NCI-H128 (cell line): ENCODE measurements around the gene EVA1B.

Source experiments
- DNase-seq: peaks from one replicate; lab custom pipeline; 2025; ENCODE audit not compliant: unreplicated experiment; lab: John Stamatoyannopoulos, UW

The EVA1B gene, protein sequence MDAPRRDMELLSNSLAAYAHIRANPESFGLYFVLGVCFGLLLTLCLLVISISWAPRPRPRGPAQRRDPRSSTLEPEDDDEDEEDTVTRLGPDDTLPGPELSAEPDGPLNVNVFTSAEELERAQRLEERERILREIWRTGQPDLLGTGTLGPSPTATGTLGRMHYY

DNA sequence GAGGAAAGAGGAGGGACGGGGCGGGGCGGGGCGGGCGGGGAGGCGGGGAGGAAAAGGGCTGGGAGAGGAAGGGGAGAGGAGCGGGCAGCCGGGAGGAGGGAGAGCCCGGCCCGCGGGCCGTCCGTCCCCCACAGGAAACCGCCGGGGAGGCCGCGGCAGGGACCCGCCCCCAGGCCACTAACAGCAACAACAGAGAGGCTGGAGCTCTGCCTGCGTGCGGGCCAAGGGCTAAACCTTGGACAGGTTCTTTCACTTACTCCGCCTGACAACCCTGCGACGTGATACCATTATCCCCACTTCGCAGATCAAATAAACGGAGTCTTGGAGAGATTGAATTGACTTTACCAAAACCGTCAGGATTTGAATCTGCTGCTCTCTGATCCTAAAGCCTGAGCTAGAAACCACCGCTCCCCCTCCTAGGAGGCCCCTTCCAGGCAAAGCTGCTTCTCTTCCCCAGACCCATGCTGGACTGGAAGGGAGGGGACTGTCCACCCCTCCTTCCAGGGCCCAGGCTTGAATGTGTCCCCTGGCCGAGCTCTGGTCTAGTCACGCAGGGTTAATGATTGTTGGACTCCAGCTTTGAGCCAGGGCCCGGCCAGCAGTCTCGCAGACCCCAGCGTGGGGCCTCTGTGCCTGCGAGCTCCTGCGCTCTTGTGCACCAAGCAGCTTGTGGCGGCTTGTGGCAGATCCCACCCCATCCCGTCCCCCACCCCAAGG is at the start of gene EVA1B:
EVA1B (minus strand) TSS at position 10 of the 717 bp plus-strand sequence. CDS start 608 bp downstream, outside the sequence.
- no peak for DNase-seq

DNA sequence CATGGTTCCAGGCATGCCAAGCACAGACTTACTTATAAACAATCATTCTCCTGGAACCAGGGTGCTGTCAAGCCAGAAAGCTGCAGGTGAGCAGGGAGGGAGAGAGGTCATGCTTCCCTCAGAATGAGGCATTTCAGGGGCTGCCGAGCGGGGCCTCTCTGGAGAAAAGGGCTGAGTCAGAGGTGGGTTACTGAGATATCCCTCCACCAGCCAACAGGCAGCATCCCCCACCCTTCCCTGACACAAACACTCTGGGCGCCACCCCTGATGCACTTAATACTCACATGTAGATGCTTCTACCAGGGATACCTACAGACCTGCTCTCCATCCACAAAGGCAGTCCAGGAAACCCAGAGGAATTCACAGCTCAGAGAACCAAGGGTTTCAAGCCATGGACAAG is 49.2 kb upstream of the EVA1B start:
- no peak for DNase-seq

DNA sequence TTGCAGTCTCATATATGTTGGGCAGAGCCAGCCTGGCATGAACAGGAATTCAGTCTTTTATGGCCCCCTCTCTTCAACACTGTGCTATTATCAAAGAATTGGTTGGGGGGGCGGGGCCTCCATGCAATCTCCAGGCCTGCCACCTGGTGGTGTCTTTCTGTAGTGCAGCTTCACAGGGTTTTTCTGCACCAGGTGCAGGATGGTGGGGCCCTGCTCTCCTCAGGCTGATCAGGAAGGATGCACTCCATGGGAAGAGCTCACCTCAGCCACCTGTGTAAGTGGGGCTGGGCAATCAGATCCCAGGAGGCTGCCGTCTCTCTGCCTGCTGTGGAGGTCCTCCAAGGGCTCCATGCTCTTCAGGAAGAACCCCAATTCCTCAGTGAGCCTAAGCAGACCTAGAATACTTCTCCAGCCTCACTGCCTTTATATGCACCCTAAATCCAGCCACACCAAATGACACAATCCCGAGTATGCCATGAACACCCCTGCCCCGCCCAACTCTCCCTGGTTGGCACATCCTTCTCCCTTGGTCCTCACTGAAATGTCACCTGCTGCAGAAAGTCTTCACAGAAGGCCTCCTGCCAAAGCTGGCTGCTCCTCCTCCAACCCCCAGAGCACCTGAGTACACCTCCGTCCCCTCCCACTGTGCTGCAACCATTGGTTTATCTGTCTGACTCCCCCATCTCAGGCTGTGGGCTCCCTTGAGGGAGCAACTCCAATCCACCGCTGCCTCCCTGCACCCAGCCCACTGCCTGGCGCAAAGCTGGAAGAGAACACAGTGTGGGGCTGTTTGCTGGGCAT is 45.8 kb upstream of the EVA1B start:
- peak; percentile 82 for DNase-seq

DNA sequence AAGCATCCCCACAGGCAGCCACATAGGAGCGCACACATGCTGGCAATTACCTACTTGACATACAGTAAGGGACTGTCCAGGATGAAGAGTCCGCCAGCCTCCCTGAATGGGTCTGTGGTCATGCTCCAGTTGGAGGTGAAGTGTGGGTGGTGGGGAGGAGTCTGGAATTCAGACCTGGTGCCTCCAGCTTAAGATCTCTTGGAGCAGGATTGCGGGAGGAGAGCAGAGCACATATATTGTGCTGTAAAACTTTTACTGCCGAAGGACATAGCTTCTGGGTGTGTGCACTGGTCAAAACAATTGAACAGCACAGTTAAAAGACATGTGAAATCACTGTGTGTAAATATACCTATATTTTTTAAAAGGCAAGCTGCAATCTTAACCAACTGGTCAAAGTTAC is 44.4 kb upstream of the EVA1B start:
- no peak for DNase-seq

DNA sequence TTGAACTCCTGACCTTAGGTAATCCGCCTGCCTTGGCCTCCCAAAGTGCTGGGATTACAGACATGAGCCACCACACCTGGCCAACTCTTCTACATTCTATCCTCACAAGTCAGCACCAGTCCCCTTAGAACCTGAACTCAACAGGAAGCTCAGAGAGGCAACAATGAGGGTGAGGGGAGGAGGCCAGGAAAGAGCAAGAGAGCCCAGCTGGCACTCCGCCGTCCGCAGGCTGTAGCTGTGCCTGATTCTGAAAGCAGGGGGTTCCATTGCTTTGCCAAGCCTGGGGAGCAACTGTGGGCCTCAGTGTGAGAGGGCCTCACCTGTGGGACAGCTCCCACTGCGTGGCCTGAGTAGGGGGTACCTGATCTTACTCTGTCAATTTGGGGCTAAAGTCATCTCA is 43.6 kb upstream of the EVA1B start:
- DNase-seq = no peak

DNA sequence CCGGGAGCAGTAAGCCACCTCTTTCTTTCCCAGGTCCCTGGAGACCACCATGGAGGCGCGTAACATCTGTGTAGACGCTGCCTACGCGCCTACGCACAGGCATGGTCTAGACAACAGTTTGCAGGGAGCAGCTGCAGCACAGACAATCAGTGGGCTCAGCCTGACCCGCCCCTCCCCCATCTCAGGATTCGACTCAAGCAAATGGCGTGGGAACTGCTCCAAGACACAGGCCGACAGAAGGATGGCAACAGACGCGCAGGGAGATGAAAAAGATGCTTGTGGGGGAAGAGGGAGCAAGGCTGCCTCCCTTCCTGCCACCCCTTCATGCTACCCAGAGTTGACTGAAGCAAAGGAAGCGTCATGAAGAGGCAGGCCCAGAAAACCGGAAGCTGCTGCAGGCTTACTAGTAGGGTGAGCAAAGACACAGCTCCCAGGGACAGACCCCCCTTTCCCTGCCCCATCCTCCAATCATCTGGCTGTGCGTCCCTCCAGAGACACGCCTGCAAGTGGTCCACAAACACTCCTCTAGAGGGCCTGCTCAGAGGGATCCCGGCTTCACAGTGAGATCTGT is 42.7 kb upstream of the EVA1B start:
- no peak for DNase-seq

DNA sequence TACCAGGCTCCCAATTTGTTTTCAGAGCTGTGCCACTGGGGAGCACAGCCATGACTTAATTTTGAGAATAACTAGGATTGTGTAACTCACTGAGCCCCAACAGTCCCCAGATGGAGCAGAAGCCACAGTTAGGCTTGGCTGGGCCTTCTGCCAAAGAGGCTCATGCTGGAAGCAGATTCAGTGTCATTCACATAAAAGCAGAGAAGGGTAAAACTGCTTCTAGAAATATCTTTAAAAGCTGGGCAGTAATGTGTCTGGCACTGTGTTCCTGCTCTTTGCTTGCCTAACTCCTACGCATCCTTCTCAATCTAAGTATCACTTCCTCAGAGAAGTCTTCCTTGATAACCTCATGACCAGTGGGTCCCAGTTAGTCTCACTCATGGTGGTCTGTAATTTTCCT is 41.9 kb upstream of the EVA1B start:
- no peak for DNase-seq

DNA sequence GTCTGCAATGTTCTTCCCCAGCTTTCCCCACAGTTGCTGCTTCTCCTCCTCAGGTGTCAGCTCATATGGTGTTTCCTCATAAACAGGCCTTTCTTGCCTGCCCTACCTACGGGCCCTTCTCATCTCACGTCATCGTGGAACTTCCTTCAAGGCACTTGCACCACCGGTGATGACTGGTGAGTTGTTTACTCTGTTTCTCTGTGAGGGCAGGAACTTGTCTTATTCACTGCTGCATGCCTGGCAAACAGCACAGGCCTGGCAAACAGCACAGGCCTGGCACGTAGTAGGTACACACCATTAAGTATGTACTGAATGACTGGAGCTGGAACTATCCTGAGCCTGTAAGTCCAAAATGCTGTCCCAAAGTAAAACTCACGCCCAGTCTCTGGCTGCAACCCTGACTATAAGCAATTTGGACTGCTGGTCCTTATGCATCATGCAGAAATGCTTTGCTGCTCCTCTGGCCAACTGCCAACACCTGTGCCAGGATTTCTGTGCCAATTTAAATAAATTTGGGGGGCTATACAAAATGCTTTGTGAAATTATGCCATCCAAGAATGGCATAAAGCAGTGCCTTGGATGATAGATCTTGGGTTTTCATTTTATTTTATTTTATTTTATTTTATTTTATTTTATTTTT is 36.6 kb upstream of the EVA1B start:
- DNase-seq = no peak

DNA sequence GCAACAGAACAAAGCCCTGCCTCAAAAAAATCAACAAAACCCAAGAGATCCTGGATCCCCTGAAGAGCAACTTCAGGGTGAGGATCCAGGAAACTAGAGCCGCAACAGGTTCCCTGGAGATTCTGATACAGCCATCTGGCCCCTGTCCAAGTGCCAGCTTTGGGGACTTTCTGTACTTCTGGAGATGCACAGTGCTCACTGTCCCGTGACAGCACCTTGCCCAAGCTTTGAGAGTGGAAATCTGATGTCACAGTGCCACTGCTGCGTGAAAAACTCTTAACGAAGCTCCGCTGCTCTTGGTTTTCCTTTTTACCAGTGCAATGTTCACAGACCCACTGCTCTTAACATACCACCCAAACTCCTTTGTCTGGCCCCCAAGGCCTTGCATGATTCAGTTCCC is 35.9 kb upstream of the EVA1B start:
- no peak for DNase-seq

DNA sequence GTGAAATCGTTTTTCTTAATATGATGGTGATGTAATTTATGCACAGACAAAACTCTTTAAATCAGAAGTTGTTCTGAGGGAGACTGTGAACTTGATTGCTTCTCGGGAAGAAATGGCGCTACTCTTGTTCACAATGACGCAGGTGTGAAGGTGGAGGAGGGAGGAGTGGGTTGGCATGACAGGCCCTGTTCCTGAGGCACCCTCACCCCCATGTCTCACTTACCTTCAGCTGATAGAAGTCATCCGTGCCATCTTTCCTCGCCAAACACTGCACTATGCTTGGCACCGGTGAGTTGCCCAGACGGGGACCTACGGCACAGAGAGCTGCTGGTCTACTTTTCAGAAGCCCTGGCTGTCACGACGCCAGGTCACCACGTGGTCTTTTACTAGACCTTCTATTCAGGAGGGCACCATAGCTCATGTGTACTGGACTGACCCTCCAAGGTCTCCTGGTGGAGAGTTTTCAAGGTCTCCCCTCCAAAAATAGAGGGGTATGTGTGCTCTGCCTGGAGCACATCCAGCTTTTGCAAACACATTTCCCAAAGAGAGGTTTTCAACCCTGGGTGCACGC is 35.2 kb upstream of the EVA1B start:
- no peak for DNase-seq

DNA sequence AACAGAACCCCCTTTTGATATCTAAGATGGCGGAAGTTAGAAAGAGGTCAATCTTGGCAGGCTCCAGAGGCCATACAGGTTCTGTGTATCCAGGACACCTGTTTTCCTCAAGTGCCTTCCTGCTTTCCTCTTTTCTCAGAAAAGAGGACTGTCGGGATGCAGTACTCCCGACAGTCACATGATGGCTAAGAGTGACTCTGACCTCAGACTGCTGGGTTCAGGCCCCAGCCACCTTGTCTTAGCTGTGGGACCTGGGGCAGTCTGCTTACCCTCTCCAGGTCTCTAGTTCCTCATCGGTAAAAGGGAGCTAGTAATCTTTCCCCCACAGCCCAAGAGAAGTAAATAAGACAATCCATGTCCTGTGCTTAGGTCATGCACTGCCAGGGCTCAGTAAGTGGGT is 32.4 kb upstream of the EVA1B start:
- no peak for DNase-seq

DNA sequence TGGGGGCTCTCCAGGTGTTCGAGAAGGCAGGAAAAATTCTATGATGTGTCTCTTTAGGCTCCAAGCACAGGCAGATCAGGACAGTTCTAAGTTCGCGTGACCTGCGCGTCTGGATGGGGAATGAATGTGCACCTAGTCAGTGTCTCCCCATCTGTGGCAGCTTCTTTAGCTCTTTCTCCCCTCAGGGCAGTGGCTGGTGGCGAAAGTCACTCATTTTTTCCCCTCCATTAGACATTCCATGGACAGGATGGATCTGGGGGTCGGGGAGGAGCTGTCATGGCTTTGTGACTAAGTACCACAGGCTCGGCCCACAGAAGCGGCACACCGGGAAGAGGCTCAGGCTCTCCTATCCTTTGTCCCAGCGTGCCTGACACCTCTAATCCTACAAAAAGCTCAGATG is 31.0 kb upstream of the EVA1B start:
- DNase-seq = no peak

DNA sequence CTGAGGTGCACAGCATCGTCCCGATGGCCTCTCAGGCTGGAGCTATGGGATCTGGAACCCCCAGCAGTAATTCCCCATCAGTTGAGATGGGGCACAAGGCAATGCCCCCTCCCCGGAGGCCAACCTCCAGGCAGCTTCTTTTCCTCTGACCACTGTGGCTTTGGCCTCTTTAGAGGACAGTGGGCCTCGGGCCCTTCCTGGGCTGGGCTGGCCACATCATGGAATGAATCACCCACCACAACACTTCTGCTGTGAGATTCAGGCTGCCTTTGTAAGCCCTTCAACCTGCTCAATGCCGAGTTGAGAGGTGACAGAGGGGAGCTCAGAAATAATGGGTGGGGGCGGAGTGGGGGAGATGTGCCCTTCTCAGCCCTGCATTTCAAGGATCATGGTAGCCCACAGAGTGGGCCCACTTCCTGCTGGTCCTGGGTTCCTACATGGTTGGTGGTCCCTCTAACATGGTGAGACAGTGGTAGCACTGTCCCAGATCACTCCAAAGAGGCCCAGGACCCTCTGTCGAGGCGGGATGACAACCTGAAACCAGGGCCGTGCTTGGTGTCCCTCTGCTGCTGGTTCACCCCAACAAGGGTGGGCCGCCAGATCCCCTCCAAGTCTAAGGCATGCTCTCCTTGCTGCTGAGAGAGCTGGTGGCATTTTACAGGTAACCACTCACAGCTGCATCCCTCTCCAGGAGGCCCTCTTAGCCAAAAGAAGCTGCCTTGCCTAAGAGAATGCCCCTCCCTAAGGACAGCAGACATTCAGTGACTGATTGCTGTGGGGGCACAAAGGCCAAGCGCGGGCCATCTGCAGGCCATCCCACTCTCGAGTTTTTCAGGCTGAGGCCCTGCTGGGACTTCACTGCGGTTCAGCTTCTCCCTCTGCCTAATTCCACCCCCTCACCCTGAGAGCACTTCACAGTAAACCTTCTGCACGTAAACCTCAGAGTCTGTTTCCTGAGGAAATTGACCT is 29.7 kb upstream of the EVA1B start:
- DNase-seq = no peak

DNA sequence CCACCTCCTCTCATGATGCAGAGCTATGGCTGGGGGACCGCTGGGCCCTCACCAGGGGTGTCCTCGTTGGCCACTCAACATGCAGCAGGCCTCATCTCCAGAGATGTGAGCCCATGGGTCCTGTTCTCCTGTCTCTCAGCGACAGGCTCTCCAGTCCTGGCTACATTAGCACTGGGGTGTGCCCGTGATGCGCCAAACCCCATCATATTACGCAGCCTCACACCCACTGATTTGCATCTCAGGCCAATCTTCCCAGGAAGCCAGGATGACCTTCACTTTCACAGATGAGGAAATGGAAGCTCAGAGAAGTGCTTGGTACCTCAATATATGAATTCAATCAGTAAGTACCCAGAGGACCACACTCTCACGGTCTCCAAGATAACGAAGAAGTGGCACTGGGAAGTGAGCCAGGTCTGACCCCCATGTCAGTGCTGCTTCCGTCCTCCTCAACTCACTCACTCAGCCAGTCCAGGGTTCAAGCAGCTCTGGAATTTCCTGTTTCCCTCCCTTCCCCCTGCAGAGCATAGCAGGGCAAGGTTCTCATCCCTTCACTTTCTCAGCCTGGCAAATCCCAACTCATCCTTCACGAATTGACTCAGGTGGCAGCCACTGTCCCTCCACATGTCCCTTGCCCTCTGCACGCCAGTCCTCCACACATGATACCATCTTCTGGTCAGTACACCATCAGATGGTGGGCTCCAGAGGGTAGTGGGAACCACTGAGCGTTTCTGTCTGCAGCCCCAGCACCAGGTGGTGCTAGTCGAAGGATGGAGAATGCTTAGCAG is 28.9 kb upstream of the EVA1B start:
- DNase-seq = no peak

DNA sequence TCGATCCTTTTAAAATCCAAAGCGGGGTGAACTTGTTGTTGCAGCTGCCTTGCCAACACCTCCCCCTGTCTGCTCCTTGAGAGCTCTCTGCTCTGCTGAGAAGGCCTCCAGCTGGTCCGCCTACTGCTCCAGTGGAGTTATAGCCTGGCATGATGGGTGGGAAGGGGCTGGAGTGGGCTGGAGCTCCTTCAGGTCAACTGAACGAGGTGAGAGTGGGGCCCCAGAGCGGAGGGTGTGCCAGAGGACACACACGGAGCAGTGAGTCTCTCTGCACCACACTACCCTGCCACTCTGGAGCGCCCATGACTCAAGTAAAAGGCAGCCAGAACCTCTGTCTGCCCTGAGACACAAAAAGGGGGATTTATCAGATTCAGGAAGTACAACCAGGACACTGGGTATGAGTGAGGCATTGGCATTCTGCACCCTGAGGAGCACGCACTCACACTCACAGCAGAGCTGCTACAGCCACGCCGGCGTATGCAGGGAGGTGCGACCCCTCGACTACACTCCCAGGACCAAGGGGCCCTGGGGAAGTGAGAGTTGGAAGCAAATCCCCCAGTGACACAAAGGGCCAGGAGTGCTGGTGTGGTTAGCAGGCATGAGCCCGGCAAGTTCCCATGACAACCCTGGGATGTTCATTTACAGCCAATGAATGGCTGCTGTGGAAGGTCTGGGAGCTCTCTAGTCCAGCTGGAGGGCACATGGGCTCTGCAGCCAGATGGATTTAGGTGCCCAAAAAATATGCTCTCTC is 28.0 kb upstream of the EVA1B start:
- no peak for DNase-seq

DNA sequence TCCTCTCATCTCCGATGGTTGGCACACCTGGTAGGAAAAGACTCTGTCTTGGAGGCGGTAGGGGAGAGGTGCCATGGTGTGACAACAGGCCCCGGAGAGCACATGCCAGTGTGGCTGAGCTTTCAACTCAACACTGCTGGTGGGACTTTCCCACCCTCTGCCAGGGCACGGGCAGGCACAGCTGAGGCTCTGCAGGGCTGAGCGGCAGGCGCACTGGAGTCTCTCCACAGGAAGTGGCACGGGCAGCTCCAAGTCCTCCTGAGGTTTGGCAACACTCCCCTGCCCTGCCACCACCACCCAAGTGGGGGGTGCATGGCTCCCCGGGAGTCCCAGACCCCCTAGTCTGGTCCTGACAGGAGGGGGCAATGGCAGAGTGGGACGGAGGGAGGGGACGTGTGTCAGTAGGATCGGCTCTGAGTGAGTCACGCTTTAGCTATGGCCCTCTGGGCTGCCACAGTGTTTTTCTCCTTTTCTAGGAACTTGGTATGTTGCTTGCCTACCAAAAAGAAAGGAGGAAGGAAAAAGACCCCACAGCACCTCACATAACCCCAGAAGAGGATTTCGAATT is 27.3 kb upstream of the EVA1B start:
- no peak for DNase-seq

DNA sequence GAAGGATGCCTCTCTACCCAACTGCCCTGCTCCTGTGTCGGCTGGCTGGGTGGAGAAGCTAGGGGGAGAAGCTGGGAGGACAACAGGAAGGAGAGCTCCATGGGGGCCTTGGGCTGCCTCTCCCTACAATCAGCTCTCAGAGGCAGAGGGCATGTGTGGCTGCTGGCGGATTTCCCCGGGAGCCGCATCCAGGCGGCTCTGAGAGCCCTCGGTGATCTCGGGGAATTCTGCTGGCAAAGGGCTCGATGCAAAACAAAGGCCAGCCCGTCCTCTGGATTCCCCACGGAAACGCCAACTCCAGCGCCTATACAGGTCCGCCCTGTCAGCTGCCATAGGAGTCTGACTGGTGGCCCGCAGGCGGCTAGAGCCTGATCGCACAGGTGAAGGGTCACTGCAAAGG is 26.4 kb upstream of the EVA1B start:
- DNase-seq = no peak

DNA sequence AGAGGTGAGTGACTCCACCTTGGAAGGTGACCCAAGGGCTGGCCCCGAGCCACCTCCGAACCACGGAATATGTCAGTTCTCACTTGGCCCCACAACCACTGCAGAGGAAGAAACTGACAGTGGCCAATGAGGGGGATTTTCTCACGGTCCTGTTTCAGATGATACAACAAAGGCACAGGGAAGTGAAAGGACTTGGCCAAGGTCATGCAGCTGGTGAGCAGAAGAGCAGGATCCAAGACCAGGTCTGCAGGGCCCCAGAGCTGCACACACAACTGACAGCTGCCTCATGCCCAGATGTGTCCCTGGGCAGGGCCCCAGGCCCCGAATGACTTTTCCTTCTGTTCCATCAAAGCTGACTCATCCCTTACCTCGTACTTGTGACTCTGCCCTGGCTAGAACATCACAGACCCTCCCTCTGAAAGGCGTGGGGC is 25.8 kb upstream of the EVA1B start:
- no peak for DNase-seq
